Skeletal muscle satellite cell (primary cell): Measurements from ENCODE around the gene POLR2J3. TPM values are rescaled to one million over a fixed set of nuclear protein-coding genes. Genes with fewer than 3 reads are reported as not detected.
"Not testable (repeated sequence)": the region's sequence is repeated elsewhere in the genome, so short reads cannot be mapped to it uniquely, and the experiment has no call there.

Experiments
- H3K27me3 ChIP-seq: 2 replicates; pipeline ENCODE4 v1.7.0; 2013; ENCODE audit warnings: low read length; ENCODE audit not compliant: control insufficient read depth, insufficient read depth
- H3K36me3 ChIP-seq: 2 replicates; pipeline ENCODE4 v1.7.0; 2013; ENCODE audit warnings: mild to moderate bottlenecking, control low read depth, low read length; ENCODE audit not compliant: insufficient read depth
- H3K4me1 ChIP-seq: 2 replicates; pipeline ENCODE4 v1.7.0; 2013; ENCODE audit warnings: low read length; ENCODE audit not compliant: control insufficient read depth, insufficient read depth
- H3K4me2 ChIP-seq: 2 replicates; pipeline ENCODE4 v1.7.0; 2013; ENCODE audit warnings: mild to moderate bottlenecking, low read length
- H3K4me3 ChIP-seq: 2 replicates; pipeline ENCODE4 v1.7.0; 2013; ENCODE audit warnings: low read length
- H3K9ac ChIP-seq: 2 replicates; pipeline ENCODE4 v1.7.0; 2013; ENCODE audit warnings: mild to moderate bottlenecking, low read depth, low read length, moderate library complexity
- H3K9me3 ChIP-seq: replicated peaks from 2 replicates; pipeline ENCODE4 v1.7.0; 2013; ENCODE audit warnings: mild to moderate bottlenecking, control low read depth, low read length
- total RNA-seq: library from RNA; depleted of rRNA; stranded (reverse); fragments of >200 nt; gene quantifications from 2 replicates; pipeline ENCODE4 v1.2.3, GENCODE V29; 2012; rRNA removed

POLR2J3 gene
- total RNA-seq = 40.1 and 52.0 TPM in 2 replicates

- H3K9me3 ChIP-seq, H3K27me3 ChIP-seq, H3K36me3 ChIP-seq, H3K4me1 ChIP-seq: not testable (repeated sequence)
- Histone ChIP-seq H3K4me2 (peak within 1 kb of the TSS; percentile 69), H3K4me3 (peak within 1 kb of the TSS; percentile 76), H3K9ac (peak within 1 kb of the TSS; percentile 87)
Measured at GRCh38 chr7:102572261-102573239, at the start of gene POLR2J3. TSS of gene POLR2J3 (minus strand) at chr7:102572583. CDS start at chr7:102572521, 62 bp downstream.

- H3K4me2 ChIP-seq, H3K9ac ChIP-seq, H3K4me3 ChIP-seq, H3K9me3 ChIP-seq, H3K4me1 ChIP-seq, H3K27me3 ChIP-seq, H3K36me3 ChIP-seq: not testable (repeated sequence)
Measured at GRCh38 chr7:102618122-102618521, 45.7 kb upstream of the POLR2J3 start.

GRCh38 chr7:102616507-102617125, 44.2 kb upstream of the POLR2J3 start, which contains the start of gene RASA4:
TSS of gene RASA4 (minus strand) at chr7:102616756. CDS start at chr7:102616689, 67 bp downstream.
- not testable (repeated sequence) for H3K9ac ChIP-seq, H3K9me3 ChIP-seq, H3K27me3 ChIP-seq, H3K36me3 ChIP-seq, H3K4me1 ChIP-seq
- H3K4me3 ChIP-seq = peak within 1 kb of the TSS; percentile 55
- peak within 1 kb of the TSS; percentile 49 for H3K4me2 ChIP-seq

- H3K9me3 ChIP-seq, H3K4me2 ChIP-seq, H3K4me1 ChIP-seq, H3K4me3 ChIP-seq, H3K27me3 ChIP-seq, H3K9ac ChIP-seq, H3K36me3 ChIP-seq: not testable (repeated sequence)
Measured at GRCh38 chr7:102615930-102616329, 43.5 kb upstream of the POLR2J3 start.

GRCh38 chr7:102614873-102615272, 42.5 kb upstream of the POLR2J3 start:
- not testable (repeated sequence) for H3K9me3 ChIP-seq, H3K36me3 ChIP-seq, H3K9ac ChIP-seq, H3K27me3 ChIP-seq, H3K4me1 ChIP-seq, H3K4me2 ChIP-seq, H3K4me3 ChIP-seq

- H3K9me3 ChIP-seq = not testable (repeated sequence)
Measured at GRCh38 chr7:102614346-102614697, 41.9 kb upstream of the POLR2J3 start.

GRCh38 chr7:102613575-102614345, 41.4 kb upstream of the POLR2J3 start:
- H3K9me3 ChIP-seq, H3K4me3 ChIP-seq, H3K4me2 ChIP-seq, H3K27me3 ChIP-seq, H3K36me3 ChIP-seq, H3K4me1 ChIP-seq, H3K9ac ChIP-seq: not testable (repeated sequence)

More at GRCh38 chr7:102614346-102614697, 41.9 kb upstream of the POLR2J3 start:
- H3K4me3 ChIP-seq, H3K4me1 ChIP-seq, H3K36me3 ChIP-seq, H3K27me3 ChIP-seq, H3K9ac ChIP-seq, H3K4me2 ChIP-seq: not testable (repeated sequence)

GRCh38 chr7:102611675-102612325, 39.4 kb upstream of the POLR2J3 start:
- H3K9ac ChIP-seq, H3K27me3 ChIP-seq, H3K36me3 ChIP-seq, H3K9me3 ChIP-seq, H3K4me1 ChIP-seq, H3K4me3 ChIP-seq: not testable (repeated sequence)
- peak overlapping the region; percentile 4 for H3K4me2 ChIP-seq

GRCh38 chr7:102611013-102611674, 38.8 kb upstream of the POLR2J3 start:
- H3K9ac ChIP-seq = not testable (repeated sequence)

GRCh38 chr7:102610441-102610840, 38.1 kb upstream of the POLR2J3 start:
- not testable (repeated sequence) for H3K4me1 ChIP-seq, H3K4me3 ChIP-seq, H3K27me3 ChIP-seq, H3K9me3 ChIP-seq, H3K4me2 ChIP-seq, H3K36me3 ChIP-seq, H3K9ac ChIP-seq

More at GRCh38 chr7:102611013-102611674, 38.8 kb upstream of the POLR2J3 start:
- not testable (repeated sequence) for H3K4me2 ChIP-seq, H3K27me3 ChIP-seq, H3K36me3 ChIP-seq, H3K4me3 ChIP-seq, H3K4me1 ChIP-seq, H3K9me3 ChIP-seq

- not testable (repeated sequence) for H3K4me1 ChIP-seq, H3K9ac ChIP-seq, H3K4me3 ChIP-seq, H3K9me3 ChIP-seq, H3K27me3 ChIP-seq, H3K36me3 ChIP-seq, H3K4me2 ChIP-seq
Measured at GRCh38 chr7:102609734-102610133, 37.4 kb upstream of the POLR2J3 start.
